Activated CD4-positive, alpha-beta T cell treated with anti-CD3 and anti-CD28 coated beads, Interleukin-2, amount 50 U/mL, for 4 hours (primary cell): ENCODE results near the gene TSPAN5.

Experiments
- DNase-seq, 2 experiments: peaks; one replicate each; pipeline ENCODE4 v3.0.0-alpha.2; 2020

TSPAN5 gene

DNA sequence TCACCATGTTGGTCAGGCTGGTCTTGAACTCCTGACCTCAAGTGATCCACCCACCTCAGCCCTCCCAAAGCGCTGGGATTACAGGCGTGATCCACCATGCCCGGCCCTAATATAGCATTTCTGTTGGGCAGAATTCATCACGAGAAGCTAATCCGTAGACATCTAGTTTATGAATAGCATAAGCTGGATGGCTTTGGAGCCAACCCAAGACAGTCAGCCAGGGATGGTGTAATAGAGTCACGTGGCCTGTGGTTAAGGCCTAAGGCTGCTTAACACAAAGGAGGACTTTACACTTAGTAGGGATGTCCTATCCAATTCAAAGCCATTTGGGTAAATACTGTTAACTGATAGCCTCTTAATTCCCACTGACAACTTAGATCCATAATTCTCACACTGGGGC is 223.6 kb downstream of the TSPAN5 start:
- DNase-seq, result no peak

GRCh38 chr4:98433691-98434090 is 224.7 kb downstream of the TSPAN5 start:
- no peak for DNase-seq

DNA sequence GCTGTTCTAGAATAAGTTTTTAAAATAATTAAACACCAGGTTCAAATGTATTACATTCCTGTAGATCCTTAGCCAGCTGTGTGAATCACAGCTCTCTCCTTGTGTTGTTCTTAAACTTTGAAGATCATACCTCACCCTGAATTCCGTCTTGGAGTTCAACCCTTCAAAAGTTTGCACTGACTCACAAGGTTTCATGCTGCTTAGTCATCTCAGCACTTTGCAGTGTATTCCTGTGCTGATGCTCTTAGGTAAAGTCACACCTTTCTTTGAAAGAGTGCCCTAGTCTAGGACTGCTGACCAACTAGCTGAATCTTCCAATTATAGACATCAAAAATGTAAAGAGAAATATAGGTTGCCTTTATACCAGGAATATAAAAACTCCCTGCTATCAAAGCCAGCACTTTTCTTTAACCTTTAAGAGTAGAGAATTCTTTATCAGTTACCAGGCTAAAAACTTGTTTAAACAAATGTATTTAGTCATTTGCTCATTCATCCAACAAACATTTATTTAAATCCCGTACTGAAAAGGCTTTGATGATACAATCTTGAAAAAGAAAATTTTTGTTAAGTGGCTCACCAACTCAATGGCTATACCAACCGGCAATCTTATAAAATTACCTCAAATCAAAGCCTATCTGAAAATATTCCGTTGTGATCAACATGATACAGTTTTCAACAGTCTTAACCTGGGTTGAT is 227.6 kb downstream of the TSPAN5 start:
- no peak for DNase-seq

DNA sequence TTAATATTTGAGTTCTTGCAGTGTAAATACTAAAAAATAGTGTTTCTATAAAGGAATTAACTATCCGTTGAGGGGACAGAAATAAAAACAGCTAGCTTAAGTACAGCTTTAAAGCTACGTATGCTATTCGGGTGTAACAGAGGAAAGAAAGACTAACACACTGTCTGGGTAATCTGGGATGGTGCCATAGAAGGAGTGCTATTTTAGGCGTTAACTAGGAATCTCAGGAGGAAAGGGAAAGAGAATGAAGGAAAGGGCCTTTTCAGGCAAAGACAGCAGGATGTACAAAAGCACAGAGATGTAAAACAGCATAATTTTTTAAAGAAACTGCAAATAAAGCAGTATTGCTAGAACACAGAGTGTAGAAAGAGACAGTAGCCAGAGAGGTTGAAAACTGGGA is 235.4 kb downstream of the TSPAN5 start:
- DNase-seq, result no peak

DNA sequence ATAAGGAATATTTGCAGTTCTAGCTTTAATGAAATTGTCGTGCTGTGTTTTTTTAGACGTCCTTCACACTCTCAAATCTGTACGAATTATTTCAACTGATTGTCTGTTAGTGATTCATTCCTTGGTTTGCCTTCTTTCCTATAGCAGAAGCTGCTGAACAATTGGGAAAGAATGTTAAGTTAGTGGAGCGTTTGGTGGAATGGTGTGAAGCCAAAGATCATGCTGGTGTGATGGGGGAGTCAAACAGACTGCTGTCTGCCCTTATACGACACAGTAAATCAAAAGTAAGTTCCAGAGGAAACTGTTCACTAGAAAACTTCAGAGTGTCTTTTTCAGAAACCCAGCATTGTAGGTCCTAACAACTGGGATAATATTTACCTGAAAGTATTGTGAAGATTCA is 237.3 kb downstream of the TSPAN5 start:
- DNase-seq, result no peak
